ENCODE measurements around the gene SORCS3. TPM values are rescaled to one million over a fixed set of nuclear protein-coding genes. Genes with fewer than 3 reads are reported as not detected.
A peak's percentile ranks its signal among the peaks of the same experiment; 100 is the strongest.

The SORCS3 gene
- total RNA-seq, 1 donor from 2014 or later, result not detected

GRCh38 chr10:105154736-105155135, 513.6 kb downstream of the SORCS3 start:
- no peaks in the 10 kb centered on the region for H3K27me3 ChIP-seq (ENCODE audit: control insufficient read depth, insufficient read depth, low read length)
- DNase-seq (ENCODE audit: low read depth) (no peak), FAIRE-seq (no peak)
- H3K36me3 ChIP-seq (ENCODE audit: control insufficient read depth, insufficient read depth, low read length), result no peaks in the 10 kb centered on the region
- H3K4me3 ChIP-seq (ENCODE audit: low read depth, low read length), result no peak overlapping the region
- TF ChIP-seq CTCF (IDR thresholded peaks at IDR 0.05; ENCODE audit: insufficient read depth, low read length, severe bottlenecking), result no peak

GRCh38 chr10:105159268-105159667, 518.2 kb downstream of the SORCS3 start:
- DNase-seq (ENCODE audit: low read depth), result no peak
- H3K27me3 ChIP-seq (ENCODE audit: control insufficient read depth, insufficient read depth, low read length), result no peaks in the 10 kb centered on the region
- H3K36me3 ChIP-seq (ENCODE audit: control insufficient read depth, insufficient read depth, low read length), result no peaks in the 10 kb centered on the region
- no peak for TF ChIP-seq CTCF (IDR thresholded peaks at IDR 0.05; ENCODE audit: insufficient read depth, low read length, severe bottlenecking)
- no peak overlapping the region for H3K4me3 ChIP-seq (ENCODE audit: low read depth, low read length)
- no peak for FAIRE-seq

GRCh38 chr10:105161149-105161548, 520.1 kb downstream of the SORCS3 start:
- TF ChIP-seq CTCF (IDR thresholded peaks at IDR 0.05; ENCODE audit: insufficient read depth, low read length, severe bottlenecking), result no peak
- no peaks in the 10 kb centered on the region for H3K27me3 ChIP-seq (ENCODE audit: control insufficient read depth, insufficient read depth, low read length)
- FAIRE-seq (no peak), DNase-seq (ENCODE audit: low read depth) (no peak)
- H3K4me3 ChIP-seq (ENCODE audit: low read depth, low read length), result no peak overlapping the region
- H3K36me3 ChIP-seq (ENCODE audit: control insufficient read depth, insufficient read depth, low read length), result no peaks in the 10 kb centered on the region

- Histone ChIP-seq H3K36me3 (ENCODE audit: control insufficient read depth, insufficient read depth, low read length) (no peaks in the 10 kb centered on the region), H3K27me3 (ENCODE audit: control insufficient read depth, insufficient read depth, low read length) (no peaks in the 10 kb centered on the region), H3K4me3 (ENCODE audit: low read depth, low read length) (no peak overlapping the region)
- DNase-seq (ENCODE audit: low read depth) (no peak), FAIRE-seq (peak; percentile 18)
- TF ChIP-seq CTCF (IDR thresholded peaks at IDR 0.05; ENCODE audit: insufficient read depth, low read length, severe bottlenecking), result no peak
These were observed 520.7 kb downstream of the SORCS3 start for GRCh38 chr10:105161767-105162166.

DNA sequence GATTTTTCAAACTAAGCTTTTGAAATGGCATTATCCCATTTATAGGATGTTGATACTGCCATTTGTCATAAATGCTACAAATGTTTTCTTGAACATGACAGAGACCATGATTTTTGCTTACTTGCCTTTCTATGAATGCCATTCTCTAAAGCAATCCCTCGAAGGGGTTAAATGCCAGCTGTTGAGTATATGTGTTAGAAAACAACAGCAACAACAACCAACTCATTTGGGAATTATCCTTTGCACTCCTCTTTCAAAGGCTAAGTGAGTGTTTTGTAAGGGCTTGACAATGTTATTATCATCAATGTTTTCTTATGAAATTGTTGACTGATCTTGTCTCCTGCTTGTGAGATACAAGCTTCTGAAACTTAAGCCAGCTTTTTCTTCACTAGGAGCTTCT, 529.4 kb downstream of the SORCS3 start:
- Histone ChIP-seq H3K27me3 (ENCODE audit: control insufficient read depth, insufficient read depth, low read length) (peaks cover 3% of the 10 kb centered on the region), H3K36me3 (ENCODE audit: control insufficient read depth, insufficient read depth, low read length) (no peaks in the 10 kb centered on the region), H3K4me3 (ENCODE audit: low read depth, low read length) (no peak overlapping the region)
- no peak for TF ChIP-seq CTCF (IDR thresholded peaks at IDR 0.05; ENCODE audit: insufficient read depth, low read length, severe bottlenecking)
- DNase-seq (ENCODE audit: low read depth), result no peak
- no peak for FAIRE-seq

GRCh38 chr10:105171945-105172344, 530.9 kb downstream of the SORCS3 start:
- DNase-seq (ENCODE audit: low read depth) (no peak), FAIRE-seq (no peak)
- no peak overlapping the region for H3K4me3 ChIP-seq (ENCODE audit: low read depth, low read length)
- H3K36me3 ChIP-seq (ENCODE audit: control insufficient read depth, insufficient read depth, low read length), result no peaks in the 10 kb centered on the region
- TF ChIP-seq CTCF (IDR thresholded peaks at IDR 0.05; ENCODE audit: insufficient read depth, low read length, severe bottlenecking), result no peak
- peaks cover 3% of the 10 kb centered on the region for H3K27me3 ChIP-seq (ENCODE audit: control insufficient read depth, insufficient read depth, low read length)

Measured in bronchial epithelial cell (primary cell).